LHCN-M2 (cell line): ENCODE results near the gene MT1G. TPM values are rescaled to one million over a fixed set of nuclear protein-coding genes. Genes with fewer than 3 reads are reported as not detected.
A peak's percentile ranks its signal among the peaks of the same experiment; 100 is the strongest.
"Not testable (repeated sequence)": the region's sequence is repeated elsewhere in the genome, so short reads cannot be mapped to it uniquely, and the experiment has no call there.

Experiments used
- DNase-seq: peaks from one replicate; pipeline ENCODE4 v3.0.0-alpha.2; 2012; ENCODE audit warnings: low read depth
- total RNA-seq: library from RNA; depleted of rRNA; stranded (reverse); fragments of >200 nt; gene quantifications from 2 replicates; pipeline ENCODE4 v1.2.3, GENCODE V29; 2014; rRNA removed

Gene MT1G
- total RNA-seq, 1 experiment from 2014 or later: 1.9 TPM

GRCh38 chr16:56621665-56622445, 46.0 kb downstream of the MT1G start:
- not testable (repeated sequence) for DNase-seq

GRCh38 chr16:56620339-56620897, 47.4 kb downstream of the MT1G start:
- peak; percentile 27 for DNase-seq

- DNase-seq: no peak
Measured at GRCh38 chr16:56618138-56618537, 49.7 kb downstream of the MT1G start.

GRCh38 chr16:56617212-56618085, 50.4 kb downstream of the MT1G start:
- DNase-seq: peak; percentile 80

Other genes starting within 250 kb of the MT1G start
- 132 and 134 TPM in 2 replicates for gene AMFR, start 242.5 kb downstream of the MT1G start, total RNA-seq
- gene NUDT21, start 216.7 kb downstream of the MT1G start, total RNA-seq: 78.5 and 86.0 TPM in 2 replicates
- gene OGFOD1, start 216.5 kb downstream of the MT1G start, total RNA-seq: 101 and 127 TPM in 2 replicates
- gene BBS2, start 148.0 kb downstream of the MT1G start, total RNA-seq: 27.1 and 37.1 TPM in 2 replicates
- gene MT4, start 103.0 kb downstream of the MT1G start, total RNA-seq: not detected in 2 replicates
- gene MT3, start 78.5 kb downstream of the MT1G start, total RNA-seq: not detected in 2 replicates
- gene MT2A, start 59.5 kb downstream of the MT1G start, total RNA-seq: 632 and 1,404 TPM in 2 replicates
- 712 and 733 TPM in 2 replicates for gene MT1E, start 42.3 kb downstream of the MT1G start, total RNA-seq
- 2.2 and 4.2 TPM in 2 replicates for gene MT1M, start 35.4 kb downstream of the MT1G start, total RNA-seq
- 2.4 and 4.2 TPM in 2 replicates for gene MT1A, start 29.4 kb downstream of the MT1G start, total RNA-seq
- gene MT1B, start 16.2 kb downstream of the MT1G start, total RNA-seq: not detected in 2 replicates
- not detected in 2 replicates for gene MT1F, start 10.1 kb downstream of the MT1G start, total RNA-seq
- not detected in 2 replicates for gene MT1H, start 1.7 kb upstream of the MT1G start, total RNA-seq
- gene MT1X, start 14.4 kb upstream of the MT1G start, total RNA-seq: 68.7 and 172 TPM in 2 replicates
- gene NUP93, start 62.1 kb upstream of the MT1G start, total RNA-seq: 80.5 and 81.9 TPM in 2 replicates
- 0.11 TPM in 1 of 2 replicates, not detected in the other for gene SLC12A3, start 197.1 kb upstream of the MT1G start, total RNA-seq